Right hindlimb (tissue), 1 donor: ENCODE results near the gene PAFAH1B1.
"Not testable (repeated sequence)": the region's sequence is repeated elsewhere in the genome, so short reads cannot be mapped to it uniquely, and the experiment has no call there.

Source experiments
- DNase-seq: peaks from one replicate; pipeline ENCODE4 v3.0.0-alpha.2; 2018

PAFAH1B1 gene

GRCh38 chr17:2636169-2636930, 42.9 kb downstream of the PAFAH1B1 start:
- DNase-seq = no peak

GRCh38 chr17:2637422-2637821, 44.0 kb downstream of the PAFAH1B1 start:
- DNase-seq = no peak

DNA sequence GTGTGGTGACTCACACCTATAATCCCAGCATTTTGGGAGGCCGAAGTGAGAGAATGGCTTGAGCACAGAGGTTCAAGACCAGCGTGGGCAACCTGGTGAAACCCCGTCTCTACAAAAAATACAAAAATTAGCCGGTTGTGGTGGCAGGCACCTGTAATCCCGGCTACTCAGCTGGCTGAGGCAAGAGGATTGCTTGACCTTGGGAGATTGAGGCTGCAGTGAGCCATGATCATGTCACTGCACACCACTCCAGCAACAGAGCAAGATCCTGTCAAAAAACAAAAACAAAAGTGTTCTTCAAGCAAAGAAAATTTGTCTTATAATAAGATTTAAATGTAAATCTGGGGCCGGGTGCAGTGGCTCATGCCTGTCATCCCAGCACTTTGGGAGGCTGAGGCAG, 51.5 kb downstream of the PAFAH1B1 start:
- no peak for DNase-seq

DNA sequence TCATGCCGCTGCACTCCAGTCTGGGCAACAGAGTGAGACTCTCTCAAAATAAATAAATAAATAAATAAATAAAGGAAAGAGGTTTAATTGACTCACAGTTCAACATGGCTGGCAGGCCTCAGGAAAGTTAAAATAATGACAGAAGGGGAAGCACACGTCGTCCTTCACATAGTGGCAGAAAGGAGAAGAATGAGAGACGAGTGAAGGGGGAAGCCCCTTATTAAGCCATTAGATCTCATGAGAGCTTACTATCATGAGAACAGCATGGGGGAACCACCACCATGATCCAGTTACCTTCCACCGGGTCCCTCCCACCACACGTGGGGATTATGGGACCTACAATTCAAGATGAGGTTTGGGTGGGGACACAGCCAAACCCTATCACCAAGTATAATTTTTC, 54.5 kb downstream of the PAFAH1B1 start:
- DNase-seq = no peak

DNA sequence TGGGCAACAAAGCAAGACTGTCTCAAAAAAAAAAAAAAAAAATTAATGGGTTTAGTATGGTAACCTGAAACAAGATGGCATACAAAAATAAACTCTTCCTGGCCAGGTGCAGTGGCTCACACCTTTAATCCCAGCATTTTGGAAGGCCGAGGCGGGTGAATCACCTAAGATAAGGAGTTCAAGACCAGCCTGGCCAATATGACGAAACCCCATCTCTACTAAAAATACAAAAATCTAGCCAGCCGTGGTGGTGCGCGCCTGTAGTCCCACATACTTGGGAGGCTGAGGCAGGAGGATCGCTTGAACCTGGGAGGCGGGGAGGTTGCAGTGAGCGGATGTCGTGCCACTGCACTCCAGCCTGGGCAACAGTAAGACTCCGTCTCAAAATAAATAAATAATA, 55.7 kb downstream of the PAFAH1B1 start:
- no peak for DNase-seq

- DNase-seq = not testable (repeated sequence)
Measured at GRCh38 chr17:2652911-2653310, 59.5 kb downstream of the PAFAH1B1 start.

DNA sequence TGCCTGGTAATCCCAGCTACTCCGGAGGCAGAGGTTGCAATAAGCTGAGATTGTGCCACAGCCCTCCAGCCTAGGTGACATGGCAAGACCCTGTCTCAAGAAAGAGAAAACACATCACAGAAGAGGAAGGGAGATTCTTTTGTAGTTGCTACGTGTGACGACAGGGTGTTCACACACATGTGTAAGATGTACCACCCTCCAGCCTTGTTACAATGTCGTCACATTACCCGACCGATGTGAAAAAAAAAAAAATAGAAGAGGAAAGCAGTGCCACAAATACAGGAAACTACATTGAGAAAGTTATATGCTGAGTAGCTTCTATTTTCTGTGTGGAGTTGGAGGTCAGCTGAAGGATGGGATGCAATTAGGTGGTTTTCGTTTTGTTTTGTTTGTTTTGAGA, 62.1 kb downstream of the PAFAH1B1 start:
- DNase-seq = no peak

DNA sequence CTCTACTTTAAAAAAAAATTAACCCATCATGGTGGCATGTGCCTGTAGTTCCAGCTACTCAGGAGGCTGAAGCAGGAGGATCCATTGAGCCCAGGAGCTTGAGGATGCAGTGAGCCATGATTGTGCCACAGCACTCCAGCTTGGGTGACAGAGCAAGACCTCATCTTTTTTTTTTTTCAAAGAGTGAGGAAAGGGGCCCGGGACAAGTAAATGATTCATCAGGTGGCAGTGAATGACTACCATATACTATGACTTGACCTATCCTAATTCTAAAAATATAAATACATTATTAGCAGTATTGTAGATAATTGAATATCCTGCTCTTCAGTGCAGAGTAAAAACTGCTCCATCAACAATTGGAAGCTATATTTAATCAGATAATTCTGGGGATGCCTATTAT, 62.8 kb downstream of the PAFAH1B1 start:
- no peak for DNase-seq

- not testable (repeated sequence) for DNase-seq
Measured at GRCh38 chr17:2659337-2659736, 65.9 kb downstream of the PAFAH1B1 start.

GRCh38 chr17:2660410-2660809, 67.0 kb downstream of the PAFAH1B1 start:
- not testable (repeated sequence) for DNase-seq

DNA sequence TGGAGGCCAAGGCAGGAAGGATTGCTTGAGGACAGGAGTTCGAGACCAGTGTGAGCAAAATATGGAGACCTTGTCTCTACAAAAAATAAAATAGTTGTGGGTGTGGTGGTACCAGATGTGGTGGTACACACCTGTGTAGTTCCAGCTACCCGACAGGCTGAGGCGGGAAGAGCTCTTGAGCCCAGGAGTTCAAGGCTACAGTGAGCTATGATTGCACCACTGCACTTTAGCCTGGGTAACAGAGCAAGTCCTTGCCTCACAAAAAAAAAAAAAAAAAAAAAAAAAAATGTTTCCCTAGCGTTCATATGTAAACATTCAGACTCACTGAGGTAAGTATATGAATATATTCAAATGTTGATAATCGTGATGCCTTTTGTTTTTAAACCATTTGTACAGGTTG, 78.6 kb downstream of the PAFAH1B1 start:
- DNase-seq = no peak

GRCh38 chr17:2679247-2679646, 85.8 kb downstream of the PAFAH1B1 start:
- not testable (repeated sequence) for DNase-seq

DNA sequence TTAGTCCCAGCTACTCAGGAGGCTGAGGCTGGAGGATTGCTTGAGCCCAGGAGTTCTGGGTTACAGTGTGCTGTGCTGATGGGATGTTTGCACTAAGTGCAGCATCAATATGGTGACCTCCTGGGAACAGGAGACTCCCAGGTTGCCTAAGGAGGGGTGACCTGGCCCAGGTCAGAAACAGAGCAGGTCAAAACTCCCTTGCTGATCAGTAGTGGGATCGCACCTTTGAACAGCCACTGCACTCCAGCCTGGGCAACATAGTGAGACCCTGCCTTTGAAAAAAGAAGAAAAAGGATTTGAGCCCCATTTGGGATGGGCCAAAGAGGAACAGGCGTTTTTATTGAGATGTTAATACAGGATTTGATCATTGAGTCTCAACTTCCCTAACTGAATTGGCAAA, 87.5 kb downstream of the PAFAH1B1 start:
- DNase-seq = no peak

DNA sequence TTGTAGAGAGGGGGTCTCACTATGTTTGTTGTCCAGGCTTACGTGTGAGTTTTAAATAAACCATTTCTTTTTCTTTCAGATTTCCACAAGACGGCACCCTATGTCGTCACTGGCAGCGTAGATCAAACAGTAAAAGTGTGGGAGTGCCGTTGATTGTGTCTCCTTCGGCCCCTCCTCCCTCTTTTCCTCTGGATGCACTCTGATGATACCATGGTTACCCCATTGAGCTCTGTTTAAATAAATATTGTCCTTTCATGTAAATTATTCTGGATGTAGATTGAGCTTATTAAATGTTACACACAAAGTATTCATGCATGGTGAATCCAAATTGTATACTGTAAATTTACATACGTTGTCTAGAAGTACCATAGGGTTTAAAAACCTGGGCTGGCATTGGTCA, 88.2 kb downstream of the PAFAH1B1 start:
- DNase-seq = no peak

DNA sequence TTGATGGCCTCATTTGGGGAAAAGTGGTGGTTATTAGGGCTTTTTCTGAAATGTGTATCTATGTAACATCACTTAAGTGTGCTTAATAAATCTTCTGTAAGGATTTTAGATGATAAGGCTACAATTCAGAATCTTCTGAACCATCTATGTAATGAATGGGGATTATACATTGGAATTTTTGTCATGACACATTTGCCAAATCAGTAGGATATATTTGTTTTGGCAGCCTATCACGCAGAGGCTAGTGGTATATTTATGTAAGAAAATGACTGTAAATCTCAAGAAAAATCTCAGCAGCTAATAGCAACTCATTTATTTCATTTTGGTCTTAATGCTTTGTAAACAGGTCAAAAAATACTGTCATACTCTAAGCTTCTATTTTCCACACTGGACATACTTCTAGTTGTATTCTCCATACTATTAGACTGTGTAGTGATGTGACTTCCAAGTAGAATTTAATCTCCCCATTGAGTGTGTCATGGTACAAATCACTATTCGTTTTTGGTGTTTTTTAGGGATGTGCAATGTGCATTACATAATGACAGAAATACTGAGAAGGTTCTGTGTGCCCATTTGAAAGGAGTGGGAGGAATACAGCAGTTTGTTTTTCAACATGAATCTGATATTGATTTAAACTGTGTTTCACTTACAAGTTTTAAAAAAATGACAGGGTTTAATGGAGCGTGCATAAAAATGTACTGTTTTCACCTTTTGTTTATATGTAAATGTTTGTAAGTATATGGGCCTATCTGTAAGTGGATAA, 88.9 kb downstream of the PAFAH1B1 start:
- no peak for DNase-seq

- no peak for DNase-seq
Measured at GRCh38 chr17:2683912-2684311, 90.5 kb downstream of the PAFAH1B1 start.

- no peak for DNase-seq
Measured at GRCh38 chr17:2684549-2684948, 91.1 kb downstream of the PAFAH1B1 start.

GRCh38 chr17:2685696-2686095, 92.2 kb downstream of the PAFAH1B1 start:
- DNase-seq = no peak

DNA sequence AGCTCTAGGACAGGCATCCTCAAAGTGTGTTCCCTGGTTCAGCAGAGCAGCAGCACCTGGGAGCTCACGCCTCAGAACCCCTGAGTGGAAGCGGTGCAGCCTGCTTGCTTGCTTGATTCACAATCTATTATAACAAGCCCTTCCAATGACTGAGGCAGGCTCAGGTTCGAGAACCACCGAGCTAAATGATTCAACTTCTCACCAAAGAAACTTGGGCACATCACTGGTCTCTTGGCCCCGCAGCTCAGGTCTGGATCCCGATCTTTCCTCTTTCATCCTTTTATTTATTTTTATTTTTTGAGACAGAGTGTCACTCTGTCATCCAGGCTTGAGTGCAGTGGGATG, 93.6 kb downstream of the PAFAH1B1 start:
- DNase-seq = no peak

DNA sequence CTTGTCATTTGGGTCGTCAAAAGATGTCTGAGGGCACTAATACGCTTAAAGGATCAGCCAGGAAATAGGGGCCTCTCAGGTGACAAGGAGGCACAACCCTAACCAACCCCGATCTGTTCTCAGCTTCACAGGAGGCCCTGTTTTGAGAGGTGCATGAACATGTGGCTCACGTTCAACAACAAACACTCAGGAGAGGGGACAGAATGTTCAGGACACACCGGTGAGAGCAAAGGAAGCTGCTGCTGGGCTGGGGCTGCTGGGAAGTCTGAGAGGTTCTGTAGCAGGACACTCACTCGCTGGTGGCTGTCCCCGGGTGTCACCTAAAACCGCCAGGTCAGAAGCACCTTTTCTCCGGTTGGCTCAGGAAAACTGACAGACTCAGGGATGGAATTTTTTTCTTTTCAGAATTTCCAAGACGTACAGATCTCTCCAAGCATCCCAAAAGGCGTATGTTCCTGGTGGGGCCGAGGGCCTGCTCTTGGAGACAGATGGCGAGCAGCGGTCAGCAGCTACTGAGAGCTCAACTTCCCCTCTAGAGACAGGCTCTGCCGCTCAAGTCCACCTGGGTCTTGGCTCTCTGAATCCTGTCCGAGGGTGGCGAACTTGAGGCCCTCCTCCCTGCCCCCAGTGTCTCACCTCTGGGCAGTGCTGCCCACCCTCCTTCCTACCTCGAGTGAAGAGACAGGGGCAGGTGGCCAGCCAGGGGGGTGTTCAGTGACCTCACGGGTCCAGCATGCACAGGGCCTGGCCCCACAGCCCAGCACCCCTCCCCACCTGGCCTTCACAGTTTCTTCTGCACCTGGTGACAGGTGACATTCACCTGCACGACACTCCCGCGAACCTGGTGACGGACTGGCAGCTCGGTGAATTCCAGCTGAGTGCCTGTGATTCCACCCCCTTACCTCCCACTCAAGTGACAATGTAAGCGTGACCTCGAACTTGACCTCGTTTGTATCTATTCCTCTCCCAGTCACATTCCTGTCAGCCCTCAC, 95.2 kb downstream of the PAFAH1B1 start:
- DNase-seq = peak; percentile 30

DNA sequence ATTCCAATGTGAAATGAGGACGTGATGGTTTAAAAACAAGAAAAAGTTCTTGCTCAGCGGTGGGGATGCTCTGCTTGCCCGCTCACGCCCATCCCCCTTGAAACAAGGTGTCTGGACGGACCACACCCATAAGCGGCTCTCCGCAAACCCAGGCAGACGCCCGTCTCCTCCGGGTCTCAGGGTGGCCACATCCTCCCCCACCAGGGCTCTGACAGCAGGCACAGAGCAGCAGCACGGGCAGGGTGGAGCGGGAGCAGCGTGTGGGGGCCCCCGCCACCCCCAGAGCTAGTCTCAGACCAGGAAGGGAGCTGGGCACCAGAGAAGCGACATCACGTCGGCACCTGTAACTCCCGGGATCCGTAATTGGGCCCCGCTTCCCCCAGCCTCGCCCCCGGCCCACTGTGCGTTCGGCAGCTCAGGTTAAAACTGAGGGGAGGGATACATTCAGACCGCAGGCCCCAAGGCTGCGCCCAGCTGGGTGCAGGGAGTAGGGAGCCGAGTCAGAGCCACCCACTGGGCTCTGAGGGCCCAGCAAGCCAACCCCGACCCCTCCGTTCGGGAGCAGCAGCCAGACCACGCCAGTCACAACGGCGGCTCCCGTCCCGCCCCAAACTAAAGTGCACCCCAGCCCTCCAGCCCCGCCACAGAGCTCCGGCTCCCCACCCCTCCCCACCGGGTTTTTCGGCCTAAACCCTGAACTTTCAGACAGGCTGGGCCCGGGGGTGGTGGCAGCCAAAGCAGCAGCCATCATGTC, 96.1 kb downstream of the PAFAH1B1 start:
- DNase-seq = peak; percentile 41
